Endothelial cell of umbilical vein (primary cell): ENCODE measurements around the gene TNFSF13. TPM values are rescaled to one million over a fixed set of nuclear protein-coding genes. Genes with fewer than 3 reads are reported as not detected.
"Not testable (repeated sequence)": the region's sequence is repeated elsewhere in the genome, so short reads cannot be mapped to it uniquely, and the experiment has no call there.

Experiments used
- BruUV-seq: library from RNA; stranded (reverse); fragments of 400-500 nt; replicated peaks from 2 replicates; lab custom pipeline; 2021; lab: Mats Ljungman, UMichigan
- CTCF ChIA-PET: fragments of 300-600, 350-600 bp; sonication (Branson Sonifier 250); formaldehyde crosslinking; loops from one replicate; lab custom pipeline; 2021; ENCODE audit warnings: antibody characterized with exemption, inconsistent platforms; lab: Charles Lee
- POLR2A ChIA-PET: fragments of 300-600, 350-600 bp; sonication (Branson Sonifier 250); formaldehyde crosslinking; loops from one replicate; lab custom pipeline; 2021; ENCODE audit warnings: antibody characterized with exemption, inconsistent platforms; lab: Charles Lee
- DNase-seq: peaks from one replicate; pipeline ENCODE4 v3.0.0-alpha.2; 2011; ENCODE audit warnings: low read depth, low spot score
- FAIRE-seq: peaks from 2 replicates; lab custom pipeline; 2011; peaks lifted over from hg19 to GRCh38; lab: Jason Lieb, UNC
- H2AFZ ChIP-seq: 2 replicates; pipeline ENCODE4 v1.6.0; 2012; ENCODE audit warnings: low read depth, low read length, control low read depth, inconsistent platforms
- H3K27ac ChIP-seq: 2 replicates; pipeline ENCODE4 v1.5.1; 2011; ENCODE audit warnings: low read depth, mild to moderate bottlenecking, control low read depth, low read length, moderate library complexity; ENCODE audit not compliant: insufficient read depth
- H3K27me3 ChIP-seq, 2 experiments: 2 replicates each; pipeline versions ENCODE4 v1.6.0 to v1.6.1; 2011; ENCODE audit warnings: low read length in 2 of 2, mixed read lengths in 1 of 2; ENCODE audit not compliant: control insufficient read depth in 2 of 2, insufficient read depth in 2 of 2
- H3K36me3 ChIP-seq, 2 experiments: 2 replicates in 1 of 2; 3 replicates in 1 of 2; pipeline ENCODE4 v1.5.1; 2011; ENCODE audit warnings: low read length in 2 of 2, mild to moderate bottlenecking in 1 of 2, moderate library complexity in 1 of 2; ENCODE audit not compliant: control insufficient read depth in 2 of 2, insufficient read depth in 2 of 2; ENCODE audit errors: extremely low read depth in 1 of 2
- H3K4me1 ChIP-seq: 3 replicates; pipeline ENCODE4 v1.5.1; 2011; ENCODE audit warnings: mild to moderate bottlenecking, low read length; ENCODE audit not compliant: control insufficient read depth, insufficient read depth; ENCODE audit errors: extremely low read depth
- H3K4me2 ChIP-seq: 2 replicates; pipeline ENCODE4 v1.6.1; 2011; ENCODE audit warnings: low read length, control low read depth, mixed read lengths; ENCODE audit not compliant: insufficient read depth
- H3K4me3 ChIP-seq, 3 experiments: fragments of 200-600 bp in 1 of 3; sonication (generic), shearing (Covaris generic) in 1 of 3; replicated peaks in 1 of 3; 2 replicates each; pipeline ENCODE4 v1.5.1; 2011 to 2016; ENCODE audit warnings: control low read depth in 3 of 3, low read length in 3 of 3, mild to moderate bottlenecking in 2 of 3, inconsistent platforms in 1 of 3, low read depth in 1 of 3, moderate library complexity in 1 of 3; ENCODE audit not compliant: insufficient read depth in 1 of 3
- H3K79me2 ChIP-seq: 2 replicates; pipeline ENCODE4 v1.6.0; 2012; ENCODE audit warnings: low read length, inconsistent platforms; ENCODE audit not compliant: control insufficient read depth, insufficient read depth
- H3K9ac ChIP-seq: replicated peaks from 2 replicates; pipeline ENCODE3; 2011; ENCODE audit warnings: low read length, control low read depth; ENCODE audit not compliant: insufficient read depth; ENCODE audit errors: extremely low read depth
- H3K9me1 ChIP-seq: replicated peaks from 3 replicates; pipeline ENCODE4 v1.6.0; 2011; ENCODE audit warnings: mild to moderate bottlenecking, low read length; ENCODE audit not compliant: control insufficient read depth, insufficient read depth; ENCODE audit errors: extremely low read depth
- H3K9me3 ChIP-seq: replicated peaks from 2 replicates; pipeline ENCODE4 v1.5.1; 2012; ENCODE audit warnings: low read length, inconsistent platforms; ENCODE audit not compliant: control insufficient read depth, insufficient read depth
- H4K20me1 ChIP-seq: replicated peaks from 2 replicates; pipeline ENCODE3; 2011; ENCODE audit warnings: mild to moderate bottlenecking, low read length; ENCODE audit not compliant: control insufficient read depth, insufficient read depth; ENCODE audit errors: extremely low read depth
- FOS ChIP-seq: IDR thresholded peaks from 2 replicates; pipeline ENCODE4 v1.6.1; 2011; ENCODE audit warnings: mild to moderate bottlenecking, low read length, moderate library complexity, borderline replicate concordance; ENCODE audit not compliant: insufficient read depth
- dilution Hi-C: fragments of 300-500 bp; cut with MboI; formaldehyde crosslinking; loops from one replicate; pipeline ENCODE4 v1.15.0; 2019; ENCODE audit warnings: low sequenced_read_pairs; ENCODE audit not compliant: extremely low pct_ligation_motif_present
- intact Hi-C: fragments of 100-400 bp; cut with micrococcal nuclease; formaldehyde crosslinking; loops from one replicate; pipeline ENCODE4 v1.10.0; 2022
- polyA plus RNA-seq, 4 experiments: library from polyadenylated mRNA; depleted of rRNA in 3 of 4; stranded (reverse) in 3 of 4; unstranded in 1 of 4; fragments of >200 nt; gene quantifications; 2 replicates each; pipeline versions ENCODE4 v1.2.1 to v1.2.3, GENCODE V29; 2011 to 2012; ENCODE audit warnings: missing spikeins in 1 of 4
- total RNA-seq: library from RNA; stranded (reverse); gene quantifications from 2 replicates; pipeline ENCODE4 v1.2.3, GENCODE V29; 2021

TNFSF13 gene
- total and polyA plus RNA-seq, 2 donors (not counting 3 experiments of a cell fraction or from before 2014, with no cell fraction given) = 3.6 to 5.4 TPM

DNA sequence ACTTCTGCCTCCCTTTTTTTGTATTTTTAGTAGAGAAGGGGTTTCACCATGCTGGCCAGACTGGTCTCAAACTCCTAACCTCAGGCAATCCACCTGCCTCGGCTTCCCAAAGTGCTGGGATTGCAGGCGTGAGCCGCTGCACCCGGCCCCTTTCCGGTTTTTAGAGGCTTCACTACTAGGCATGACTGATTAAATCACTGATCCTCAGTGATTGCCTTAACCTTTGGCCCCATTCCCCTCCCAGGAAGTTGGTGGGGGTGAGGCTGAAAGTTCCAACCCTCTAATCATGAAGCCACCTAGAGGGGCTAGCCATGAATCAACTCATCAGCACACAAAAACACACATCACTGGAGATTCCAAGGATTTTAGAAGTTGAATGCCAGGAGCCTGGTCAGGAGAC is 39.0 kb downstream of the TNFSF13 start:
- CTCF ChIA-PET, DNase-seq, dilution Hi-C loops, H3K4me3 ChIP-seq, FAIRE-seq, H3K9me3 ChIP-seq, H3K27ac ChIP-seq, BruUV-seq, H4K20me1 ChIP-seq, H3K4me1 ChIP-seq, H3K27me3 ChIP-seq, intact Hi-C loops, H3K9me1 ChIP-seq, H3K9ac ChIP-seq, H3K79me2 ChIP-seq, H2AFZ ChIP-seq, H3K4me2 ChIP-seq, POLR2A ChIA-PET: not testable (repeated sequence)
- peaks cover 18 to 54% of the 10 kb centered on the region in 2 experiments for H3K36me3 ChIP-seq

DNA sequence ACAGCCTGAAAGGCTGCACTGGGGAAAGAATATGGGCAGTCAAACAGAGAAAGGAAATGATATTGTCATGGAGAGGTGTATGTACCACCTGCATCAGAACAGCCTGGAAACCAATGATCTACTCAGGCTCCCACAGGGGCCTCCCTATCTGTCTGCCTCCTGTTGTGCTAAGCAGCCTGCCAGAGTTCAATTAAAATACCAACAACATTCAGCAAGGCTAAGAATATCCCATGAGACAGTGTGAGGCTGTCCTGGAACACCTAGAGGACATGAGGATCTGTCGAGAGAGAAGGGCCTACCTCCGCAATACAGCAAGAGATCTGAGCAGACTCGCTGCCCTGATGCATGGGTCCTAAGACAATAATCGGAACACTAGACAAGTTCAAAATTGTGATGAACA is 47.7 kb downstream of the TNFSF13 start:
- BruUV-seq = no TSS peak
- ChIA-PET CTCF (interaction anchor here (0.9 kb wide), 1 partner anchor 8 kb away, joined by 3 read pairs; the partner anchor contains the start of gene FXR2), POLR2A (no interaction called here)
- TF ChIP-seq FOS = no peak
- H3K9ac ChIP-seq = no peak overlapping the region
- no peaks in the 10 kb centered on the region for H3K9me3 ChIP-seq
- DNase-seq (no peak), FAIRE-seq (no peak)
- no peaks in the 10 kb centered on the region for H3K9me1 ChIP-seq
- dilution Hi-C loops (no loop called here), intact Hi-C loops (no loop called here)
- no peak overlapping the region for H3K4me3 ChIP-seq
- no peaks in the 10 kb centered on the region for H3K4me1 ChIP-seq
- H3K27me3 ChIP-seq = no peaks in the 10 kb centered on the region
- peaks cover 7 to 21% of the 10 kb centered on the region in 2 experiments for H3K36me3 ChIP-seq
- H3K79me2 ChIP-seq = peaks cover 23% of the 10 kb centered on the region
- H2AFZ ChIP-seq = no peak overlapping the region
- H4K20me1 ChIP-seq = no peaks in the 10 kb centered on the region
- H3K27ac ChIP-seq = no peak overlapping the region
- H3K4me2 ChIP-seq = no peak overlapping the region
